ENCODE results near the gene KDM3A.

- TF ChIP-seq CTCF (conservative IDR thresholded peaks at IDR 0.05): no peak
- no peak for TF ChIP-seq EZH2 (IDR thresholded peaks at IDR 0.05; ENCODE audit: low read depth)
Measured at GRCh38 chr2:86433137-86433536, 8.0 kb upstream of the KDM3A start.

All from PC-9 (cell line).